Stimulated activated naive CD4-positive, alpha-beta T cell treated with Interleukin-2 at 50 U/mL for 16 hours (primary cell): ENCODE measurements around the gene LRRC17.

Experiments
- DNase-seq: peaks from one replicate; lab custom pipeline; 2025; lab: John Stamatoyannopoulos, UW

The LRRC17 gene, protein sequence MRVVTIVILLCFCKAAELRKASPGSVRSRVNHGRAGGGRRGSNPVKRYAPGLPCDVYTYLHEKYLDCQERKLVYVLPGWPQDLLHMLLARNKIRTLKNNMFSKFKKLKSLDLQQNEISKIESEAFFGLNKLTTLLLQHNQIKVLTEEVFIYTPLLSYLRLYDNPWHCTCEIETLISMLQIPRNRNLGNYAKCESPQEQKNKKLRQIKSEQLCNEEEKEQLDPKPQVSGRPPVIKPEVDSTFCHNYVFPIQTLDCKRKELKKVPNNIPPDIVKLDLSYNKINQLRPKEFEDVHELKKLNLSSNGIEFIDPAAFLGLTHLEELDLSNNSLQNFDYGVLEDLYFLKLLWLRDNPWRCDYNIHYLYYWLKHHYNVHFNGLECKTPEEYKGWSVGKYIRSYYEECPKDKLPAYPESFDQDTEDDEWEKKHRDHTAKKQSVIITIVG

DNA sequence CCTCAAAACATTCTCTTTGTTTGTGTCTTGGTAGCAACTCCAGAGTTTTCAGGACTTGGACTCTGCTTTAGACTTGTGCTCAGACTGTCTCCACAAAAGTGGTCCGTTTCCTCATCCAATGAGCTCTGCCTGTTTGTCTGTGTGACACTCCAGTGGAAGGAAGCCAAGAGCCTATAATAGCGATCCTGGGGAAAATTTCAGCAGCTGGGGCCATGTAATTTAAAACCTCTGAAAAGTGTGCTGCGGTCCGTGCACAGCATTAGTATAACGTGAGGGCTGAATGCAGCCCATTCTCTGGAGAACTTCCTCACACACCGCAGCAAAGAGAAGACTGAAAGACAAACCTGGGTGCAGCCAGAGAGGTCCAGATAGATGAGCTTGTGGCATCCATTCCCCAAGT lies at the start of gene LRRC17:
Gene LRRC17, plus strand, starts transcription at position 259 of the 400 bp plus-strand sequence. CDS start 20,914 bp downstream, outside the sequence.
- DNase-seq, result no peak

DNA sequence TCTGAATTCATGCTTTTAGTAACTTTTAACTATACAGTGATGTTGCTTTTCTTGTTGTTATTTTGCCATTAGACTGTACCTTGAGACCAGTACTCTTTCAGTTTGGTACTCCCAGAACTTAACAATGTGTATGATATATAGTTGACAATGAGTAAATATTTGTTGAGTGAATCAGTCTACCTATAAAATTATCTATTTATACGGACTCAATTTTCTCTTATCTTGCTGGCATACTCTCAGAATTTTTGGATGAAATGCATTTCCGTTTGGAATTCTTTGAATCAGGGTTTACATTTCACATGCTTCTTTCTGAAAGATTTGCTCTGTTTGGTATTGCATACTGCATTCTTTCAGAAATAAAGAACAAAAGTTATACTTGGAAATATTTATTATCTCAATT lies 47.8 kb upstream of the LRRC17 start:
- no peak for DNase-seq

DNA sequence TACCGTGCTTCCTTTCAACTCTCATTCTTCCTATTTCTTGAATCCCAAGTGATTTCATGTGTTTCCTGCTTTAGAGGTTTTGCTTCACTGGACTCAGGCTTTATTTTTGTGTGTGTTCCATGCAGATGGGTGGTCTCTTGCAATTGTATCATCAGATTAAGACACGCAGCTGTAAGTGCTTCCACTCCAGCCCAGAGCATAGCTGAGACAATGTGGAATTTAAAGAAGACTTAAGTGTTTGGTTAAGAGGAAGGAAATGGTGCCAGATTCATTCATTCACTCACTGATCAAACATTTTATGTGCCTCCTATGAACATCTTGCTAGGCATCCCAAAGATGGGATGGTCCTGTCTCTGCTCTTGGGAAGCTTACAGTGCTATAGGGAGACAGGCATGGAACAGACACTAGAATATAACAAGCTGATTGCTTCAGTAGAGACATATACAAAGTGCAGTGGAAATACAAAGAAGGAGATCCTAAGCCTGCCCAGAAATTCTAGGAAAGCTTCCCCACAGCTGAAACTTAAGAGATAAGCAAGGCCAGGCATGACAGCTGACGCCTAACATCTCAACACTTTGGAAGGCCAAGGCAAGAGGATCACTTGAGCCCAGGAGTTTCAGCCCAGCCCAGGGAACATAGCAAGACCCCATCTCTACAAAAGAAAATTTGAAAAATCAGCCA lies 46.1 kb upstream of the LRRC17 start:
- DNase-seq, result no peak

DNA sequence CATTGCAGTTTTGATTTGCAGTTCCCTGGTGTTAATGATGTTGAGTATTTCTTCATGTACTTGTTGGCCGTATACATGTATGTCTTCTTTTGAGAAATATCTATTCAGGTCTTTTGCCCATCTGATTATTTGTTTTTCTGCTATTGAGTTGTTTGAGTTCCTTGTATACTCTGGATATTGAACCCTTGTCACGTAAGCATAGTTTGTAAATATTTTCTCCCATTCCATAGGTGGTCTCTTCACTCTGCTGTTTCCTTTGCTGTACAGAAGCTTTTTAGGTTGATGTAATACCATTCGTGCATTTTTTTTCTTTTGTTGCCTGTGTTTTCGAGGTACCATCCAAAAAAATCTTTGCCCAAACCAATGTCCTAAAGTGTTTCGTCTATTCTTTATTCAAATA lies 43.6 kb upstream of the LRRC17 start:
- DNase-seq, result no peak

DNA sequence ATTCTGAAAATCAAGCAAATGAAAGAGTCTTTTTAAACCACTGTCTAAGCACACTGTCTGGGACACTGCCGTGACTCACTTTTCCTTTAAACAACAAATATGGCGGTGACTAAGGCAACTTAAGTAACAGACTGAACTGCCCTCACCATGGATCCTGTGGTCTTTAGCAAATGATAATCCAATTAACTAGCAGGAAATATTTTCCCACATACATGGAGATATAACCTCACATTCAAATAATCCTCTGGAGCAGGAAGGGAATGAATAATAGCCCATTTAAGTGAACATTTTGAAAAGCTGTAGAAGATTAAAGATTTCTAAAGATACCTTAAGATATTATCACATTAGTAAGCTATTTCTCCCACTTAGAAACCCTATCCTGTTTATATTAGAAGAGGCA lies 40.3 kb upstream of the LRRC17 start:
- DNase-seq, result no peak

DNA sequence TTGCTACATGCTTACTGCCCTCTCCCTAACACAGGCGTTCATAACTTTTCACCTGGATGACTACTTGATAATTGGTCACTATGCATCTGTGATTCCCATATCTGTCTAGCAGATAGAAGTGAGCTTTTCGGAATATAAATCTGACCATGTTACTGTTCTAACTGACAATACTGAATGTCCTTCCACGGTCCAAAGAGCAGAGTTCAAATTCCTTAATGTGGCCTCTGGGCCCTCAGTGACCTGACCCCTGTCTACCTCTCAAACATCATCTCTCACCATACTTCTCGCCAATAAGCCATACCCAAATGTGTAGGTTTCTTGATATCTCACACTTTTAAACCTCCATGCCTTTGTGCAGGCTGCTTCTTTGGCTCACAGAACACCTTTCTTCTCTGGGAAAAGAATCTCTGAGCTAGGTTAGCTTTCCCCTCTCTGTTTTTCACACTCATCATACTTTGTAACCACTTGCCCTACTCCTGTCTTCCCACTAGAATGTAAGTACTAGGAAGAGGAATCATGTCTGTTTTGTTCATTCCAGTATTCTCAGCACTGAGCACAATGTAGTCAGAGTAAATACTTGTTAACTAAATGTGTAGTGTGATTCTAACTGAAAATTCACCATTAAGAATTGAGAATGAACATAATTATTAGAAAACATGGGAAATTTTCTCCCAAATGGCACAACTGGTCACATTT lies 39.2 kb upstream of the LRRC17 start:
- DNase-seq, result no peak

DNA sequence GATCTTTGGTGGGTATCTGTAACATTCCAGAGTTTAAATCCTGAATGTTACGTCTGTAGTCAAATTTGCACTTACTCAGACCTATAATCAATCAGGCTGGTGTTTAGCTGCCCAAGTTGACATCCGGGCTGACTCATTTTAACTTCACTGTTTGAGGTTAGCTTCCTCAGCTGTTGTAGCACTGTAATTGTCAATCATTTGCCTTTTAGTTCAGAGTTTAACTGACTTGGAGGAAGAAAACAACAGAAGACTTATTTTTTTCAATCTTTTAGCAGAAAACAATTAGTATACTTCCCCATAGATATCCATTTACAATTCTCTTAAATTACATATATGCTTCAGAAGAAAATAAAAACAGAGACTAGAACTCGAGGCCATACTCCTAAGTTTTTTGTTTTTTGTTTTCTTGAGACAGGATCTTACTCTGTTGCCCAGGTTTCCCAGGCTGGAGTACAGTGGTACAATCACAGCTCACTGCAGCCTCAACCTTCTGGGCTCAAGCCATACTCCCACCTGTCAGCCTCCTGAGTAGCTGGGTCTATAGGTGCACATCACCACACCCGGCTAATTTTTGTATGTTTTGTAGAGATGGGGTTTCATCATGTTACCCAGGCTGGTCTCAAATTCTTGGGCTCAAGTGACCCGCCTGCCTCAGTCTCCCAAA lies 38.5 kb upstream of the LRRC17 start:
- no peak for DNase-seq

DNA sequence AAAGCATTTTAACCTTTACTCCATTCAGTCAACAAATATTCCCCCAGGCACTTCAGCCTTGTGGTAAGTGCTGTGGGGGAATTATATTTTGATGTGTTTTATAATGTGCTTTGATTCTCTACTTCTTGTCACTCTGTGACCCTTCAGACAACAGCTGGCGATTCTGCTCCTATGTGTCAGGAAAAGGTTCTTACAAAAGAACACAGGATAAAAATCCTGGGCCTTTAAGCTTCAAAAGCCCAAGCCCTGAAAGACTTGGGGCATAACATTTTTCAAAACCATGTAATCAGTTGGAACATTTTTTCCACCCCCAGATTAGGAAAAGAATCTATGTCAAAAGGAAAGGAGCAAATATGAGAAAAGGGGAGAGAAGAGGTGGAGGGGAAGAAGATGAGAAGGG lies 37.8 kb upstream of the LRRC17 start:
- DNase-seq, result no peak

DNA sequence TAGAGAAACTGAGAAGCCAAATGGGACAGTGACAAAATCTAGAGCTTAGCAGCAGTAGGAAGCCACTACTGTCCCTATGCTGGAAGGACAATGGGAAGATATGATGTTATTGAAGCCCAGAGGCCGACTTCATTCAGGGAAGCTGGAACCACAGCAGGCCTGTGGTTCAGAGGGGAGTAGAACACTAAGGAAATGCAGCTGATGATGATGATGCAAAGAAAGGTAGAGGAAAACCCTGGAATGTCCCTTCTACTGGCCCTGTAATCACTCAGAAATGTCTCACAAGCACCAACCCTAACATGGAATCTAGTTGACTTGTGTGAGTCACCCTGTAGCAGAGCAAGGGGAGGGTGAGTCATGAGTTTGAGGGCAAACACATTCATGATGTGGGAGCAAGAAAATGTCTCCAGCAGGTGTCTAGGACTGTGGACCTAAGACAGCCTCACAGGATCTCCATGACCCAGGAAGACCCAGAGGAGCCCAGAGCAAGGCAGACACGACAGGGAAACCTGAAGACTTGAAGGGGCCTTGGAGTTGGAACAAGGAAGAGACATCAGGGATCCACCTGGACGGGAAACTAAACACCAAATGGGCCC lies 37.0 kb upstream of the LRRC17 start:
- peak; percentile 1 for DNase-seq

DNA sequence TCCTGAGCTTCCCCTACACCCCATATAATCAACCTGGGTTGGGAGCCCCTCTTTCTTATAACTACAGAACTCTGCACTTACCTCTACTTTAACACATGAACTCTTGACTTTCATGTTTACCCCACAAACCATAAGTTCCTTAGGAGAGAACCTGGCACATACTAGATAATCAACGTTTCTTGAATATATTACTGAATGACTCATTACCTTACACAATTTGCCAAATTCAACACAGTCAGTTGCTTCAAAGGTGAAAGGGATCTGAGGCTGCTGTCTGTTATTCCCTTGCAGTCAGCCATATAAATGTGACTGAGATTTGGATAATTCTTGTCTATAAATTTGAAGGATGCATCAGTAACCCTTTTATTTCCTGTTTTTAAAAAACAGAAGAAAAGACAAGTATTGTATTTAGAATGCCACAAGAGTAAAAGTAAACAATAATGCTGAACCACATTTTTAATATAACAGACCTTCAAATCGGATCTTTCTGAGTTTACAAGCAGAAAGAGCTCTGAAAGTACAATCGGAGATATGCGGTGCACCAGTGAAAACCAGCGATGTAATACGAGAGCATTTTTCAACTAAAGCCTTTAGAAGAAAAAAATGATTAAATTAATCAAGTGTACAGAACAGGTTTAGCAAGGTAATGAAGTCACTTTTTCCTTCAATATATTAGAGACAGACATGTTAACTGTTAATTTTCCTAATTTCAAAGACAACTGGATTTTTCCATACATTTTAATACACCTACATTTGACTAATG lies 29.5 kb upstream of the LRRC17 start:
- no peak for DNase-seq

DNA sequence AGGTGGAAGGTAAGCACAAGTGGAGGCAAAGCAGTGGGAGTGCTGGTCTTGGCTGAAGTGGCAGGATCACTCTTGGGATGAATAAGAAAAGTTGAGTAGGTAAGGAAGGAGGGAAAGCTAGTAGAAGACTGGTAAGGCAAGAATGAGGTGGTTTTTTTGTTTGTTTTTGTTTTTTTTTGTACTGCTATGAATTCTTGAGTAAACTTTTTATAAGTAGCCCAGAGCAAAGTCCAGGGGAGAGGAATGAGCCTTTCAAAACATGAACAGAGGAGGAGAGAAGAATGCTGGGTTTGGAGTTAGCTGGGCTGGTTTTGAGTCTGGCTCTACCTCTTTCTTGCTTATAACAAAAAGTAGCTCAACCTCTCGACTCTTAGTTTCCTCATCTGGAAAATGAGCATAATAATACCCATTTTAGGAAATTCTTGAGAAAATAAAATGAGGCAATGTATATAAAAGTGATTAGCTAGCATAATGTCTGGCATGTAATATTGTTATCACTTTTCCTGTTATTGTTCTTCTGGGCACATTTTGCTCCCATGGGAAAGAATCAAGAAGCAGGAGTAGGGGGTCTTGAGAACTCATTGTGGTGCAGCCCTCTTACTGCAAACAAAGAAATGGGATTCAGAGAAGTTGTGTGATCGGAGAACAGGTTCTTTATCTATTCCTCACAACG lies 24.1 kb upstream of the LRRC17 start:
- no peak for DNase-seq

DNA sequence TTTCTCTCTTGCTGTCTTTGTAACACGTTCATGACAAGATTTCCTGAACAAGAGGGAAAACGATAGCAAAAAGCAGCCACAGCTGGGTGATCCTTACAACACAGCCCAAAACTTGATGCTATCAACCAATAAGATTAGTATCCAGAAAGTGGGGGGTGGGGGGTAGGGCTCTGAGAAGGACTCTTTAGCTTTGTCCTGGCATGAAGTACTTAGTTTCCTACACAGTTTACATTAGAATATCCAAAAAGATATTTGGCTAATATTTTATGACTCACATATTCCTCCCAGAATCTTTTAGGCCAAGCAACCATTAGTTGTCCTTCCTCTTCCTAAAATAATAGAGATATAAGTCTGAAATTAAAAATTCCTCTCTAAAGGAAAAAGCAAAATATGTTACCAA lies 22.9 kb upstream of the LRRC17 start:
- DNase-seq, result no peak

DNA sequence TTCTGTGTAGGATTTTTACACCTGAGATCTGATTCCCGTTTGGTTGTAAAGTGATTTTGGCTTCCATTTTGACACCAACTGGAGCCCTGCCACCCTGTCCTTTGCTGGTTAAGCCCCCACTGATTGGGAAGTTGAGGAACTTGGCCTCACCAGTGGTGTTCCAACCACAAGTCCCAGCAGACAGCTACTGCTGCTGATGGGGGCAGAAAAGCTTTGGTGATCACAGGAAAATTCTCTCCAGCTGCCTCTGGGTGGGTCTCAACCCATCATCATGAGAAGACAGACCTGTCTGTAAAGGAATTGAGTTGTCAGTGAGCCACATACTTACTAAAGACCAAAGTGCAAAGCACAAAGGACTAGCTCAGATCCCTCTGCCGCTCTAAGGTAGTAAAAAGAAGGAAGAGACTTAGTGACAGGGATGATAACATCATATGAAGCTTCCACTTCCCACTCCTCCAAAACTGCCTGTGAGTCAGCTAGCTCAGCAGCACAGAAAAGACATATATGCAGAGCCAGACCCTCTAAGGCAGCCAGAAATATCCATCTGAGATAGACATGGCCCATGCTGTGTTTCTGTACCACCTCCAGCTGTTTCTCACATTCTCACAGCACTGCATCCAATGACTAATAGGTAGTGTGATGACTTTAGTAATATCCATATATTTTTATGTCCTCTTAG lies 22.4 kb upstream of the LRRC17 start:
- DNase-seq, result no peak

DNA sequence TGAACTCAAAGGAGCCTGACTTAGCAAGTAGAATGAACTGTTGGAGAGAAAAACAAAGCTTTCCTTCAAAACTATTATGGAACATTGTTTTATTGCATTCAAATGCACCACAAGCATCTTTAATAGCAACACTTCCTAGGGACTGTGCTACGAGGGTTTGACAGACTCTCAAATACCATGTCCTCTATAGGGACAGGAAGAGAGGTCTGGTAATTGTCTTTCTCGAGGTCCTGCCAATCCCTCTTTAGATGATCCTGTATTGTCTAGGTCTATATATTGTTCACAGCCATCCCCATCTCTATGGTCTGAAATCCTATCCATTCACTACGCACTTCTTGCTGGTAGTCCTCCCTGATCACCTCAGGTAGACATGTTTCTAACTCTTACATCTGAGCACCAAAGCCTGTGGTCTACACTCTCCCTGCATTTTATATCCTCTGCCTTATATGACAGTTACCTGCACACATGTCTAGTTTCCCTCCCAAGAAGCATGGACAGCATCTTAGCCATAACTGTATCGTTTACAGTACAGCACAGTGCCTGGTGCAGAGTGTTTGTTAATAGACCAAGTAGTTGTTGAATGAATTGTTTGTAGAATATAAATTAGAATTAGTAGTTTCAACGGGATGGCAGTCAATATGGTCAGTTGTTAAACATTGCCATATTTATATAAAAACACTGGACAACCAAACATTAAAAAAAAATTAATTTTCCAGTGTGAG lies 21.7 kb upstream of the LRRC17 start:
- DNase-seq, result no peak

DNA sequence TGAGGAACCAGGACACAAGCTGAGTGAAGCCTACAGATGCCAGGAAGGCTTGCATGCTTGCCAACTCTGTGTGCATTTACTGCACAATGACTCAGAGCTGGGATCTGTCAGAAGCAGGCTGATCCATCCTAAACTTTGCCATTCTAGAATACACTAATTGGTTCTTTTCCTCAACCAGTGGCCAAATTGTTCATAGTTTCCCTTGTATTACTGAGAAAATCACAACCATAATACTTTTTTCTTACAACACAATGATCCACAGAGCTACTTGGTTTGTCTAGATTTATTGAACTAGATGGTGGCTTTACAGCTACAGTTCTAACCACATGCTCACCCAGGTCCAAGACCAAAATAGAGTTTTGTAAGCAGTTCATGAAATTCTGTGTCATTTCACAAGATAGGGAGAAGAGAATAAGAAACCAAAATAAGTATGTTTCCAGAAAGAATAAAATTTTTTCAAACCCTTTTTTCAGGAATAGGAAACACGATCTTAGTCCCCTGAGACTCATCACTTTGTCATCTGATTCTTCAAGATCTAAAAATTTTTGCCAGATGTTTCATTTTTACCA lies 21.0 kb upstream of the LRRC17 start:
- no peak for DNase-seq

DNA sequence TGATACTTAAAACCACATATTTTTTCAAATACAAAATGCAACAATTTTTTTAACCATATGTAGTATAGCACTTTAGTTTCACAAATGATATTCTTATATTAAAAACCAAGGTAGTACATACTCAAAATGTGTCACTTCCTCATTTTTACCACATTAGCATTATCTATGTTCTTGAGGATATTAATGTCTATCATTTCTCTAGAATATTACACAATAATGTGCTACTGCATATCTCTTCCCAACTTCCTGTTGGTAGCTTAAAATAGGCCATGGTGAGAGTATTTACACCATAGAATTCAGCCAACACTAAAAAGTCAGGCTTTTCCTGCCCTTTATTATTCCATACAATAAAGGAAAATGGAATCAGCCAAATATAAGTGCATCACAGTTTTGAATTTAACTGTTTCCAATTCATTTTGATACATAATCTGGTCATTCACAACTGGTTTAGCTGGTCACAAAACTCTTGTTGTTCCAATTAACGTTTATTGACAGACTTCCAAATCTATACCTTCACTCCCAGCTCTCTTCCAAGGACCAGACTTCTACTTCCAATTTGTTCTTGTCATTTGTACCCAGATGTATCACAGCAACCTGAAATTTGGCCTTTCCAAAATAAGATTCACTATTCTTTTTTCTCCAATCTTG lies 20.0 kb upstream of the LRRC17 start:
- DNase-seq, result no peak

DNA sequence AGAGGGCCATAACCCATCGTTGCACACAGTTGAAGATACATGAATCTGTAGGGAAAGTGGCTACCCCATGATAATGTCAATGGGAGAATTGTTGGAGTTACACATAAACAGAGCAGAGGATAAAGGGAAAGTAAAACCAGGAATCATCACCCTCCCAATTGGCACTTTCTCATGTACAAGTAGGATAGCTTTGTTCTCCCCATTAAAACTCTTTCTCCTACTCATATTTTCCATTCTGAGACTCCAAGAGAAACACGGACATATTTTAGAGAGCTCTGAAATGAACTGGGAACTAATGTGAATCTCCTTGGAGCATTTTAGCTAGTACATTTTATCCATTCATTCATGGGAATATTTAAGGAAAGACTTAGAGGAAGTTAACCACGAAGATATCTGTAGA lies 17.2 kb upstream of the LRRC17 start:
- no peak for DNase-seq

DNA sequence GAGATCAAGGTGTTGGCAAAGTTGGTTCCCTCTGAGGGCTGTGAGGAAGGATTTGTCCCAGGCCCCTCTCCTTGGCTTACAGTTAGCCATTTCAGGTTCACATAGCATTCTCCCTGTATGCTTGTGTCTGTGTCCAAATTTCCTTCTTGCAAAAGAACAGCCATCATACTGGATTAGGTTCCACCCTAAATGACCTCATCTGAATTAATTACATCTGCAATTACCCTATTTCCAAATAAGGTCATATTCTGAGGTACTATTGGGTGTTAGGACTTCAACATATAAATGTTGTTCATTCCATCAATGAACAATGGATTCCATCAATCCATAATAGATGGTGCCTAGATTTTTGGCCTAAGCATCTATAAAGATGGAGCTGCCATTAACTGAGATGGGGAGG lies 16.2 kb upstream of the LRRC17 start:
- DNase-seq, result no peak

DNA sequence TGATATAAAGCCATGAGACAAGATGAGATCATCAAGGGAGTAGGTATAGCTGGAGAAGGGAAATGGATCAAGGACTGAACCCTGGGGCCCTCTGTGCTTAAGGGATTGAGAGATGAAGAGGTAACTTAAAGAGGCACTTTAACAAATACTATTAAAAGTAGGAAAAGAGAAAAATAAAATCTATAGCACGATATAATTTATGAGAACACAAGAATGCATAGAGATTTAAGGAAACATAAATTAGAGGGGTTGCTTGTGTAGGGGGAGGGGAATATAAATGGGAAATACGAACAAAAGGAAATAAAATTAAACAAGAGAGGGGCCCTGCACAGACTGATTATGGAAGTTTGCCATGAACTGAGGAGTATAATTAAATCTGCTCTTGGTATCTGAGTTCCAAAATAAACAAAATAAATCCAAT lies 15.6 kb upstream of the LRRC17 start:
- DNase-seq, result no peak
